B cell (primary cell): ENCODE data around the gene IFNA10.

Experiments used
- EZH2 ChIP-seq: IDR thresholded peaks from 2 replicates; pipeline ENCODE4 v1.6.1; 2012; ENCODE audit warnings: borderline replicate concordance, low read depth, mild to moderate bottlenecking, moderate library complexity, low read length; ENCODE audit not compliant: insufficient read depth, poor library complexity, severe bottlenecking
- TF ChIP-seq, protein P1 (sequence below): fragments of 200-600 bp; IDR thresholded peaks from one replicate; pipeline ENCODE4 v1.8.0; 2022; ENCODE audit warnings: antibody characterized with exemption, mild to moderate bottlenecking

DNA sequence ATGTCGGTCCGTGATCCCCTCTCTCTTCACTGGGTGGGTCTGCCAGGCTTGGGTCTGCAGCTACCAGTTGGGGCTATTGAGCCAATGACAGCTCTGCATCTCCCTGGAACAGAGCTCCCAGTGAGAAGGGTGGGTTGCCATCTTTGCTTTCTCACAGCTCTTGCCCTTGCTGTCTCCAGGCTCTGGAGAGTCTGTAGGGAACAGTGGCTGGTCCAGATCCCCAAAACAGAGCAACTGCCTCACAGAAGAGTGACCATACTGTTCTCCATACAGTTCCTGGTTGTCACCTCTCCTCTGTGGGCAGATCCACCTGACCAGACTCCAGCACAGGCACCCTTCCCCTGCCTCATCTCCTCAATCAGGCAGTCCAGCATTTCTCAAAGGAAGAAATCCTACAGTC is 26.3 kb upstream of the IFNA10 start:
- no peak for TF ChIP-seq EZH2
- TF ChIP-seq, protein P1, sequence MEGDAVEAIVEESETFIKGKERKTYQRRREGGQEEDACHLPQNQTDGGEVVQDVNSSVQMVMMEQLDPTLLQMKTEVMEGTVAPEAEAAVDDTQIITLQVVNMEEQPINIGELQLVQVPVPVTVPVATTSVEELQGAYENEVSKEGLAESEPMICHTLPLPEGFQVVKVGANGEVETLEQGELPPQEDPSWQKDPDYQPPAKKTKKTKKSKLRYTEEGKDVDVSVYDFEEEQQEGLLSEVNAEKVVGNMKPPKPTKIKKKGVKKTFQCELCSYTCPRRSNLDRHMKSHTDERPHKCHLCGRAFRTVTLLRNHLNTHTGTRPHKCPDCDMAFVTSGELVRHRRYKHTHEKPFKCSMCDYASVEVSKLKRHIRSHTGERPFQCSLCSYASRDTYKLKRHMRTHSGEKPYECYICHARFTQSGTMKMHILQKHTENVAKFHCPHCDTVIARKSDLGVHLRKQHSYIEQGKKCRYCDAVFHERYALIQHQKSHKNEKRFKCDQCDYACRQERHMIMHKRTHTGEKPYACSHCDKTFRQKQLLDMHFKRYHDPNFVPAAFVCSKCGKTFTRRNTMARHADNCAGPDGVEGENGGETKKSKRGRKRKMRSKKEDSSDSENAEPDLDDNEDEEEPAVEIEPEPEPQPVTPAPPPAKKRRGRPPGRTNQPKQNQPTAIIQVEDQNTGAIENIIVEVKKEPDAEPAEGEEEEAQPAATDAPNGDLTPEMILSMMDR, result no peak
